ENCODE measurements around the gene SLC12A8.

The SLC12A8 gene

DNA sequence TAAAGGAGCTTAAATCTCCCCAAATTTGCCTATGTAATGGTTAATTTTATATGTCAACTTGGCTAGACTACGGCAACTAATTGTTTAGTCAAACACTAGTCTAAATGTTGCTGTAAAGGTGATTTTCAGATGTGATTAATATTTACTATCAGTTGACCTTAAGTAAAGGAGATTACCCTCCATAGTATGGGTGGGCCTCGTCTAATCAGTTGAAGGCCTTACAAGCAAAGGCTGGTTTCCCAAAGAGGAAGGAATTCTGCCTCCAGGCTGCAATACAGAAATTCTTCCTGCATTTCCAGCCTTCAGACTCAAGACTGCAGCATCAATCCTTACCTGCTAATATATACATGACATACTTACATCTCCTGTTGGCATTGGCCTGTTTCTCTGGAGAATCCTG lies 23.6 kb downstream of the SLC12A8 start:
- no peak for DNase-seq (ENCODE audit: low read depth in 1 of 2, low spot score in 1 of 2)

DNA sequence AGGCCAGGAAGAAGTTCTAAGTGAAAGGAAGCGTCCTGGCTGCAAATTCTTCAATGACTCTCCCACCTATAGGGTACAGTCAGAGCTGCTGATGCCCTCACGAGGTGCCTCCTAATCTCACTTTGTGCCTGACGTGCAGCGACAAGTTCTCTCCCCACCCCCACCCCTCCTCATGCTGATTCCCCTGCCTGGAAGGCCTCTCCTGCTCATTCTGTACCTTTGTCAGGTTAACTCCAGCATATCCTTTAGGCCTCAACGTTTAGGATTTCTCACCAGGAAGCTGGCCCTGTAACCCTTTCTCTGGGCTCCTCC lies 25.0 kb downstream of the SLC12A8 start:
- DNase-seq (ENCODE audit: low read depth in 1 of 2, low spot score in 1 of 2): no peak

DNA sequence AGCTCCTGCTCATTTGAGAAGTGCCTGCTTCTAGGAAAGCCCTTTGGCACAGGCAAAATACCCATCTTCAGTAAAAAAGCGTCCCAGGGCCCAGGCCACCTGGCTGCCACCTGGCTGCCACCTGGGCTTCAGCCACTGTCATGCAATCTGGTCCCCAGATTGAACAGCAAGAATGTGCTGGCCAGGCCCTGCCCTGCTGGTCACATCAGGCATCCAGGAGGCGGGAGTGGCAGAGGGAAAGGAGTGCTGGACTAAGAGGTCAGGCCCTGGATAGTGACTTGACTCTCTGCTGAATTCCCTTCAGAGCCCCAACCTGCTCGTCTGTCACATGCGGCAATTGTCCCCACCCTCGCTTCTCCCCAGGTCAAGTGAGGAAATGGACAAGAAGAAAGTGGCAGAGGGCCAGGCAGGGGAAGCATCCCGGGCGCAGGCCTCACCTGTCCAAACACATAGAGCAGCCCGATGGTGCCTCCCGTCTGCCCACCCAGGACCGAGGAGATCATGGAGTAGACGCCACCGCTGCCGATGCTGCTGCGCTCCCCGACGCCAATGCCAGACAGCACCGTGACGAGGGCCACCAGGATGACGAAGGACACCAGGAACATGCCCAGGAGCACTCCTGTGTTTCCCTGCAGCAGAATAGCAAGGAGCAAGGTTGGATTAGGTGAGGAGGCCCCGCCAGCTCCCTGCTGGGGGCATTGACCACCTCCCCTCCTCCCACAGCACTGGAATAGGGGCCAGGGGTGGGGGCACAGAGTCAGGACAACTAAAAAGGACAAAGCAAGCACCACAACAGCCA lies 25.5 kb downstream of the SLC12A8 start:
- DNase-seq (ENCODE audit: low read depth in 1 of 2, low spot score in 1 of 2): no peak

GRCh38 chr3:125186261-125186787 lies 26.2 kb downstream of the SLC12A8 start:
- DNase-seq (ENCODE audit: low read depth in 1 of 2, low spot score in 1 of 2): no peak

- no peak for DNase-seq (ENCODE audit: low read depth in 1 of 2, low spot score in 1 of 2)
Observed at GRCh38 chr3:125185805-125186204, 26.7 kb downstream of the SLC12A8 start.

- DNase-seq (ENCODE audit: low read depth in 1 of 2, low spot score in 1 of 2): no peak
Observed at GRCh38 chr3:125179884-125180240, 32.7 kb downstream of the SLC12A8 start.

DNA sequence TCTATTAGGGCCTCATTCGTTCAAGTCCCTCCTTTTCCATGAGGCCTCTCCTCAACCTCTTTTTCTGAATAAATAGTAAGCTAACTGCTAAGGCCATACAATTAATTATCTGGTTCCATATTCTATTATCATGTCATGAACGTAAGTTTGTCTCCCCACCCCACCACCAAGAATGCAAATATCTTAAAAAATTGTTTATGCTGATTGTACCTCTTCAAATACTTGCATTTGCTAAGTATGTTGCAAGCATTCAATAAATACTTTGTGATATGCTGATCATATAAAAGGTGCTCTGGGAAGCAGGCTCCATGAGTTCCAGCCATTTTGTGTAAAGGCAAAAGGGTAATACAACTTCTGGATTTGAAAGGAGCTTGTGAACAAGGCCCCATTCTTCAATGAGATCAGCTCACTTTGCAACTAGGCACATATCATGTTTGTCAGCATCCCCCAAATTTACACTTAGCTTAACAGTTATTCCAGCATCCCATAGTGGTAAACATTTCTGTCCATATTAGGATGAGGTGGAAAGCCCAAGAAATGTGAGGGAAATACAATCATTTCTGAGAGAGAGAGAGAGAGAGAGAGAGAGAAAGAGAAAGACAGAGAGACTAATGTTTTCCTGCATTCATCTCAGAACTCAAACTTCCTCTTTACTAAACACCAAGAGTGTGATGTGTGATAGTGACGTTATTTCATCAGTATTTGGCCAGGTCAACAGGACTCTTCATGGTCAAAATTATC lies 33.2 kb downstream of the SLC12A8 start:
- no peak for DNase-seq (ENCODE audit: low read depth in 1 of 2, low spot score in 1 of 2)

GRCh38 chr3:125177746-125178145 lies 34.8 kb downstream of the SLC12A8 start:
- no peak for DNase-seq (ENCODE audit: low read depth in 1 of 2, low spot score in 1 of 2)

DNA sequence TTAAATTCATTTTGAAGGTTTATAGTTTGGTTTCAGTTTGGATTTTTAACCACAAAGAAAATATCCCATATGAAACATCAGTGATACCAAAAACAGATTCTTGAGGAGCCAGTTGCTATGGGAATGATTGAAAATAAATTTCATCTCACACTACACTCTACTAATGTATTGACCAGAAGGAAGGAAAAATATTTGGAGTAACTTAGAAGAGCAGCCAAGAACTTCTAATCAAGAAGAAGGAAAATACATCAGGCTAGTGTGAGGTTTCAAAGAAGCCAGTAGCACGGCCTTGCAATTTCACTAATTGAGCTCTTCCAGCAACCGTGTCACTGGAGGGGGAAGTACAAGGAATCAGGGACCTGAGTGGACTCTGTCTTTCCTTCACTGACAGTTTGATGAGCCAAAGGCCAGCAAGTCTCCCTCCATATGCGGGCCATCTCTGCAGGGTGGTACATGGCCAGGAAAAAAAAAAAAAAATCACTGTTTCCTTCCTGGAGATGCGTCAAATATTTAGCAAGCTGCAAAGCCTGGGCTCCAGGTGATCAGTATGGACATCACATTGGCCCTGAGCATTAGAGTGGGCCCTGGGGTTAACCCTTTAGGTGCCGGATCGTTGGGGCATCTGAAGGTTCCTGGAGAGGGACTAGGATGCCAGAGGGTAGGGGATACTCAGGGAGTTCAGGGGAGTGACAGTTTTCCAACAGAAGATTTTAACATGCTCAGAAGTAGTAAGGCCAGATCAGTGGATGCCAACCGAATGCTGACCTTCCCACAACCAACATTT lies 37.1 kb downstream of the SLC12A8 start:
- DNase-seq (ENCODE audit: low read depth in 1 of 2, low spot score in 1 of 2): no peak

DNA sequence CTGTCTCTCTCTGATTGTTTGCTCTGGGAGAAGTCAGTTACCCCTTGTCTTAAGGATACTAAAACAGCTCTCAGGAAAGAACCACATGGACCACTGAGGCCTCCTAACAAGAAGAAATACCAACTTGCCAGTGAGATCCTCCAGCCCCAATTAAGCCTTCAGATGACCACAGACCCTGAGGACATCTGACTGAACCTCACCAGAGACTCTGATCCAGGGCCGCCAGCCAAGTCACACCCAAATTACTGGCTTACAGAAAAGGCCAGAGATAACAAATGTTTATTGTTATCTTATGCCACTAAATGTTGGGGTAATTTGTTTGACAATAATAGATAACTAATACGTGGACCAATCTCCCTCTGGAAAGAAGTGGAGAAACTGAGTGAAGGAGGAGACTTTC lies 40.2 kb downstream of the SLC12A8 start:
- no peak for DNase-seq (ENCODE audit: low read depth in 1 of 2, low spot score in 1 of 2)

- no peak for DNase-seq (ENCODE audit: low read depth in 1 of 2, low spot score in 1 of 2)
Observed at GRCh38 chr3:125168711-125169393, 43.7 kb downstream of the SLC12A8 start.

DNA sequence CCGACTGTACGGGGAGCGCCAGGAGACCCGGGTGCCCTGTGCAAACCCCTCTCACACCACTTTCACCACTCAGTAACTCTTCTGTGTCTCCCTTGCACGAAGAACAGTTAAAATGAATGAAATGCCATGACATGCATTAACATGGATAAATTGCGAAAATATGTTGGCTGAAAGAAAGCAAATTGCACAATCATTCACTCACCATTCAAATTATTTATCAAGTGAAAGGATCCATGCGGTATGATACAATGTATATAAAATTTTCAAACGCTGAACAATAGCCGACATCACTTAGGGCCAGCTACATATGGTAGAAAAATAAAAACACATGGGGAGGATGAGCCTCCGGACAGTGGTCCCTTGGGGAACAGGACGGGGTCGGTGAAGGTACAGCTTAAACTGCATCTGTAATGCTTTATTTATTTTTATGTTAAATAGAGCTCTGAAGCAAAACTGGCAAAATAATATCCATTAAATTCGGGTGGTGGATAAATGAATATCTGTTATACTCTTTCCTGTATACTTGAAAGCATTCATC lies 45.9 kb downstream of the SLC12A8 start:
- DNase-seq (ENCODE audit: low read depth in 1 of 2, low spot score in 1 of 2): no peak

GRCh38 chr3:125165948-125166553 lies 46.5 kb downstream of the SLC12A8 start:
- no peak for DNase-seq (ENCODE audit: low read depth in 1 of 2, low spot score in 1 of 2)

GRCh38 chr3:125165189-125165947 lies 47.2 kb downstream of the SLC12A8 start:
- no peak for DNase-seq (ENCODE audit: low read depth in 1 of 2, low spot score in 1 of 2)

DNA sequence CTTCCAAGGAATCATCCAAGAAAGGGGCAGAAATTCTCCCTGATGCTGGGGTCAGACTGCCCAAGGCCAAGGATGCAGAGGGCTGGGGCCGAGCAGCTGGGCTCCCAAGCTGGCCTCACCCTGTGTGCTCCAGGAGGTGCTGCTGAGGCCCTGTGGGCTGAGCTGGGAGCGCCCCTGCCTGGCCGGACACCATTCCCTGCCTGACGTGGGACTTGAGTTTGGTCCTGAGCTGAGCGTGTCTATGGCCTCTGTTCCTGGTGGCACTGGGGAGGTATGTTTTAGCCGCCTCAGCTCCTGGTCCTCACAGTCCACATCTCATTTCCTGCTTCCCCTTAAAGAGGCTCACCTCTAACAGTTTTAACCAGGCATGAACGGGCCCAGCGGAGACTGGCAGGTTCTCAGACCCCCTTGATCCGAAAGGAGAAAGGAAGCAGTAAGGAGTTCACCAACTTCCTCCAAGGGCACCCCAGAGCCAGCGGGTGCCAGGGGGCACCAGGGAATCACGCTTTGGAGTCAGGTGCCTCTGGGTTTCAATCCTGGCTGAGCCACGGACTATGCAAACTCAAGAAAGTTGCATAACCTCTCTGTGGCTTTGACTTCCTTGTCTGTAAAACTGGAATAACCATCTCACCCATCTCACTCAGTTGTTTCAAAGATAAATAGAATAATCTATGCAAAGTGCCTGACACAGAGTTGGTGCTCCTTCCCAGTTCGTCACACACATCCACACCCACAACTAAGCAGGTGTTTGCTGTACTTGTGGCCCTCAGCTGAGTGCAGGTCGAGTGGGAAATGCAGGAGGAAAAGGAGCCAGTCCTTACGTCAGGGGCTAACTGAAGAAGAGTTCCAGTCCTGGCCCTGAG lies 48.6 kb downstream of the SLC12A8 start:
- no peak for DNase-seq (ENCODE audit: low read depth in 1 of 2, low spot score in 1 of 2)

DNA sequence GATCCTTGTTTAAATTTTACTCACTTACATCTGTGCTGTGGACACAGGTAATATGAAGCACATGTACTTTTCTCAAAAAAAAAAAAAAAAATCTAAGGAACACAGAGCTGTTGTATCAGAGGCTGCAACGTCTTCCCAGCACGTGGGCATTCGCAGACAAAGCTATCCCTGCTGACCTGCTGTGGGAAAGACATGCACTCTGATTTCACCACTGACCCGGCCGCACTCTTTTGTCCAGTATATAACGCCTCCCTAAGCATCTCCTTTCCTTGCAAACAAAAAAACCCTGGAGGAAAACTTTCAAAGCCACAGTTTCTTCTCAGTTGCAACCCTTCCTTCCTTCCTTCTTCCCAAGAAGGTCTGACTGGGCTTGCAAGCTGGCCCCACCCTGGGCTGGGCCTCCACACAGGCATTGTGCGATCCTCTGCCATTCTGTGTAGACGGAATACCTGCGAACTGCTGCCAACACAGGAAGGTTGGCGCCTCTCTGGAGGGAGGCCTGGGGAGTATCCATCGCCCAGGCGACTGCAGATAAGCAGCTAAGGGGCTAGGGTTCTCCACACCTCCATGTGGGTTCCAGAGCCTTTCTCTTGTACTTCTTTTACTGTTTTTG lies 50.8 kb downstream of the SLC12A8 start:
- DNase-seq (ENCODE audit: low read depth in 1 of 2, low spot score in 1 of 2): no peak

- no peak for DNase-seq (ENCODE audit: low read depth in 1 of 2, low spot score in 1 of 2)
Observed at GRCh38 chr3:125160606-125161371, 51.8 kb downstream of the SLC12A8 start.

DNA sequence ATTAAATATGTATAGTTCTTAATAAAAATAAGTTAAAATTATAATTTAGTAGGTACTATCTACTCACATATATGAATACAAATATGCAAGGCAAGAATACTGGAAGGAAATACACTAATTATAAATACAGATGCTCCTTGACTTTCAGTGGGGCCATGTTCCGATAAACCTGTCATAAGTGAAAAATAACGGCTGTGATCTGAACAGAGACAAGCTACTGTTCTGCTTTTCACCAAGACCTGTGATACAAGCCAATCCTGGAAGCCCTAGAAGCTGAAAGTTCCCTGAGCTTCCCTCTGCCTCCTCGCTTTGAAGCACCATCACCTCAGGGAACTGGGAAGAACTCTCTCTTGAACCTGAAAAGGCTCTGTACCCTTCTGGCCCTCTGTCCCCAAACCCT lies 55.4 kb downstream of the SLC12A8 start:
- DNase-seq (ENCODE audit: low read depth in 1 of 2, low spot score in 1 of 2): no peak
